CD4-positive, alpha-beta memory T cell (primary cell): ENCODE results near the gene KRT15. TPM values are rescaled to one million over a fixed set of nuclear protein-coding genes. Genes with fewer than 3 reads are reported as not detected.

Experiments used
- CTCF ChIA-PET: fragments of 350-600 bp; sonication (Branson Sonifier 250); formaldehyde crosslinking; loops from one replicate; lab custom pipeline; 2021; ENCODE audit warnings: inconsistent platforms; ENCODE audit not compliant: partially characterized antibody; lab: Charles Lee
- POLR2A ChIA-PET: fragments of 350-600 bp; sonication (Branson Sonifier 250); formaldehyde crosslinking; loops from one replicate; lab custom pipeline; 2021; ENCODE audit not compliant: partially characterized antibody; lab: Charles Lee
- DNase-seq, 5 donors: peaks; one replicate each; pipeline versions ENCODE4 v3.0.0 to v3.0.0-alpha.2; 2020 to 2022; ENCODE audit warnings: mixed read lengths in 1 of 5
- H3K27ac ChIP-seq: one replicate; pipeline ENCODE4 v1.7.0; 2013; ENCODE audit warnings: low read depth, low read length
- H3K27me3 ChIP-seq: 2 replicates; pipeline ENCODE4 v1.7.0; 2013; ENCODE audit warnings: mild to moderate bottlenecking, low read length, moderate library complexity; ENCODE audit not compliant: insufficient read depth
- H3K36me3 ChIP-seq: 2 replicates; pipeline ENCODE4 v1.7.0; 2013; ENCODE audit warnings: mild to moderate bottlenecking, low read length, moderate library complexity; ENCODE audit not compliant: insufficient read depth
- H3K4me1 ChIP-seq: 2 replicates; pipeline ENCODE4 v1.7.0; 2013; ENCODE audit warnings: mild to moderate bottlenecking, low read length, moderate library complexity; ENCODE audit not compliant: insufficient read depth
- H3K4me3 ChIP-seq, 2 donors: one replicate each; pipeline ENCODE4 v1.7.0; 2013; ENCODE audit warnings: low read length in 2 of 2, mild to moderate bottlenecking in 1 of 2
- H3K9me3 ChIP-seq, 2 donors: one replicate each; pipeline ENCODE4 v1.7.0; 2013; ENCODE audit warnings: low read length in 2 of 2, control low read depth in 1 of 2; ENCODE audit not compliant: control insufficient read depth in 1 of 2
- H3K27ac Mint-ChIP-seq, 7 donors: one replicate each; pipeline ENCODE4 v1.8.0; 2020 to 2021; ENCODE audit warnings: mixed read lengths in 7 of 7, mild to moderate bottlenecking in 6 of 7, inconsistent platforms in 3 of 7, moderate library complexity in 3 of 7
- H3K27me3 Mint-ChIP-seq, 2 donors: one replicate each; pipeline ENCODE4 v1.8.0; 2020 to 2021; ENCODE audit warnings: mixed read lengths in 2 of 2
- H3K36me3 Mint-ChIP-seq, 2 donors: one replicate each; pipeline ENCODE4 v1.8.0; 2020 to 2021; ENCODE audit warnings: mixed read lengths in 2 of 2, inconsistent platforms in 1 of 2, mild to moderate bottlenecking in 1 of 2
- H3K4me1 Mint-ChIP-seq, 4 donors: one replicate each; pipeline ENCODE4 v1.8.0; 2020 to 2021; ENCODE audit warnings: mixed read lengths in 4 of 4, mild to moderate bottlenecking in 1 of 4
- H3K4me3 Mint-ChIP-seq, 8 donors: one replicate each; pipeline ENCODE4 v1.8.0; 2020 to 2021; ENCODE audit warnings: mixed read lengths in 8 of 8, mild to moderate bottlenecking in 7 of 8, moderate library complexity in 6 of 8, inconsistent platforms in 3 of 8
- H3K9me3 Mint-ChIP-seq, 8 donors: one replicate each; pipeline ENCODE4 v1.8.0; 2020 to 2021; ENCODE audit warnings: mixed read lengths in 8 of 8, mild to moderate bottlenecking in 5 of 8, inconsistent platforms in 3 of 8, moderate library complexity in 1 of 8
- intact Hi-C: fragments of 100-400 bp; cut with micrococcal nuclease; formaldehyde crosslinking; loops from one replicate; pipeline ENCODE4 v1.15.1; 2023
- polyA plus RNA-seq, 2 donors: library from polyadenylated mRNA; unstranded; fragments of 300-500 nt; fragmentation: Illumina TruSeq; gene quantifications; one replicate each; pipeline ENCODE4 v1.2.3, GENCODE V29; 2021
- total RNA-seq, 2 experiments: library from RNA; stranded (reverse); gene quantifications; one replicate each; pipeline ENCODE4 v1.2.3, GENCODE V29; 2021

Gene KRT15
- not detected for total RNA-seq
- polyA plus RNA-seq, result not detected

DNA sequence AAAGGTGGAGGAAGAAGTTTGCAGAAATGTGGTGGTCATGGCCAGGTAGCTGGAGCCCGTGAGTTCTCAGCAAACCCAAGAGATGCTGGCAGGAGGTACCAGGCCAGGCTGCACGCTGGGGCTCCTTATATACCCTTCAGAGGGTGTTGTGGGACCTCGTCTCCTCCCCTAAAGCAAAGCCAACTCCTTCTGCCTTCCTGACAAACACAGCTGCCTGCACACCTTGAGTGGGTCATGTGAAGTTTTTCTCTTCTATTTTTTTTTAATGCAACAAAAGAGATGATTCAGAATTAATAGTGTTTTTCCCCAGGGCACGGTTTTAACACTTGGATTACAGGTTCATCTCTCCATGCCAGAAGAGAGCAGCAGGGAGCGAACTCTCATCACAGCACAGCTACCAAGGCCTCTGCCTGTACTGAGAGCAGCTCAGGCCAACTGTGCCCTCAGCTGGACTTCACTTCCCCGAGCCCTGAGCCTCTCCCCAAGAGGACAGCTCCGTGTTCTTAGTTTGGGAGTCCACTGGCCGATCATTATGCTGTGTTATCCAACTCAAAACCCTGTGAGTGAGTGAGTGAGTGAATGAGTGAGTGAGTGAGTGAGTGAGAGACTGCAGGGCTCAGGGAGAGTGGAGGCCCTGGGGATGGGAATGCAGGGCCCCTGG, at the start of gene KRT15:
KRT15 (minus strand) TSS at position 102 of the 661 bp plus-strand sequence; CDS start at position 39, 63 bp downstream.
- Mint-ChIP-seq H3K36me3 (no peaks in the 10 kb centered on the region), H3K4me3 (no peak within 1 kb of the TSS), H3K27ac (peak within 1 kb of the TSS in 3 of 7 donors; percentile 27 to 56 (median 44)), H3K4me1 (no peaks in the 10 kb centered on the region), H3K27me3 (peaks cover 2% of the 10 kb centered on the region in 2 donors), H3K9me3 (peaks cover 0 to 1% (median 0%) of the 10 kb centered on the region in 8 donors)
- Histone ChIP-seq H3K4me1 (no peaks in the 10 kb centered on the region), H3K27me3 (no peaks in the 10 kb centered on the region), H3K36me3 (no peaks in the 10 kb centered on the region), H3K9me3 (no peaks in the 10 kb centered on the region), H3K4me3 (no peak within 1 kb of the TSS), H3K27ac (no peak within 1 kb of the TSS)
- intact Hi-C loops, result no loop called here
- DNase-seq, result no peak
- ChIA-PET CTCF (no interaction called here), POLR2A (no interaction called here)

DNA sequence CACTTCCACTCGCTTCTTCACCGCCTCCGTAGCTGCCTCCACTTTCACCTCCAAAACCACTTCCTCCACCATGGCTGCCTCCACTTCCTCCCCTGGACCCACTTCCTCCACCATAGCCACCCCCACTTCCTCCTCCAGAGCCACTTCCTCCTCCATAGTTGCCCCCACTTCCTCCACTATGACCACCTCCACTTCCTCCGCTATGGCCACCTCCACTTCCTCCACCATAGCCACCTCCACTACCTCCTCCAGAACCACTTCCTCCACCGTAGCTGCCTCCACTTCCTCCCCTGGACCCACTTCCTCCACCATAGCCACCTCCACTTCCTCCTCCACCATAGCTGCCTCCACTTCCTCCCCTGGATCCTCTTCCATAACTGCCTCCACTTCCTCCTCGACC, 48.6 kb upstream of the KRT15 start:
- peaks cover 5% of the 10 kb centered on the region for H3K4me1 ChIP-seq
- Mint-ChIP-seq H3K9me3 (peaks cover 0 to 9% (median 7%) of the 10 kb centered on the region in 8 donors), H3K27me3 (peaks cover 4 to 10% of the 10 kb centered on the region in 2 donors), H3K4me1 (peaks cover 3 to 18% (median 11%) of the 10 kb centered on the region in 4 donors), H3K27ac (peak overlapping the region in 5 of 7 donors; percentile 27 to 87 (median 84)), H3K36me3 (no peaks in the 10 kb centered on the region), H3K4me3 (peak overlapping the region in 1 of 8 donors; percentile 15)
- peaks cover 7% of the 10 kb centered on the region for H3K27me3 ChIP-seq
- no peak overlapping the region for H3K4me3 ChIP-seq
- ChIA-PET POLR2A (no interaction called here), CTCF (interaction anchor here (5.6 kb wide), 1 partner anchor 17 kb away, joined by 32 read pairs; no protein-coding TSS in a partner anchor)
- no peak overlapping the region for H3K27ac ChIP-seq
- intact Hi-C loops, result no loop called here
- peak in 2 of 5 donors; percentile 6 to 12 for DNase-seq
- H3K36me3 ChIP-seq, result no peaks in the 10 kb centered on the region
- H3K9me3 ChIP-seq, result peaks cover 0 to 9% of the 10 kb centered on the region in 2 donors

DNA sequence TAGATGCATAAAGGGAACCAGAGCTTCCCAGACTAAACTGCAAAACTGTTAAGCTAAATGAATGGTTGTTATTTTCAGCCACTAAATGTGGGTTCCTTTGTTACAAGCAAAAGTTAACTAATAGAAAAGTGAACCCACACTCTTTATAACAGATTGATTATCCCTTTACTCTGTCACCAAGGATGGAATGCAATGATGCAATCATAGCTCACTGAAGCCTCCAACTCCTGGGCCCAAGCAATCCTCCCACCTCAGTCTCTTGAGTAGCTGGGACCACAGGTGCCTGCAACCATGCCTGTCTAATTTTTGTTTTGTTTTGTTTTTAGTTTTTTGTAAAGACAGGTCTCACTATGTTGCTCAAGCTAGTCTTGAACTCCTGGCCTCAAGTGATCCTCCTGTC, 46.6 kb upstream of the KRT15 start:
- H3K4me3 Mint-ChIP-seq, result no peak overlapping the region

DNA sequence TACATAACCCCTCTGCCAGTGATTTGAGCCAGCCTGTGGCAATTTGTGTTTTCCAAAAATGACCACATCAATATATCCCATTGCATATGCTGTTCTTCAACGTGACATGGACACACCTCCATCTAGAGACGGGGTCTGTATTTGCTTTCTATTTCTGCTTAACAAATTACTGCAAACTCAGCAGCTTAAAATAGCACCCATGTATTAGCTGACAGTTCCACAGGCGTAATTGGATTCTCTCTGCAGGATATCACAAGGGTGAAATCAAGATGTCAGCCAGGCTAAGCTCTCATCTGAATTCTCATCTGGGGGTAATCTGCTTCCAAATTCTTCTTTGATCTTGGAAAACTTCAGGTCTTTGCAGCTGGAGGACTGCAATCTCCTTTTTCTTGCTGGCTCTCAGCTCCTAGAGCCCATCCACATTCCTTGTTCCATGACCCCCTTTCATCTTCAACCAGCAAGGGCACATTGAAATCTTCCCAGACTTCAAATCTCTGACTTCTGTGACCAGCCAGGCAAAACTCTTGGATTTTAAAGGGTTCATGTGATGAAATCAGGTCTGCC, 45.0 kb upstream of the KRT15 start:
- Mint-ChIP-seq H3K9me3 (peaks cover 0 to 9% (median 6%) of the 10 kb centered on the region in 8 donors), H3K4me1 (peaks cover 3 to 16% (median 11%) of the 10 kb centered on the region in 4 donors), H3K36me3 (no peaks in the 10 kb centered on the region), H3K27me3 (peaks cover 18 to 23% of the 10 kb centered on the region in 2 donors), H3K27ac (no peak overlapping the region), H3K4me3 (no peak overlapping the region)
- peaks cover 7% of the 10 kb centered on the region for H3K27me3 ChIP-seq
- DNase-seq, result no peak
- H3K27ac ChIP-seq, result no peak overlapping the region
- H3K36me3 ChIP-seq, result no peaks in the 10 kb centered on the region
- ChIA-PET CTCF (no interaction called here), POLR2A (no interaction called here)
- H3K4me1 ChIP-seq, result peaks cover 5% of the 10 kb centered on the region
- H3K9me3 ChIP-seq, result peaks cover 0 to 9% of the 10 kb centered on the region in 2 donors
- intact Hi-C loops, result no loop called here
- no peak overlapping the region for H3K4me3 ChIP-seq

More for the DNA sequence above, 46.6 kb upstream of the KRT15 start:
- H3K9me3 Mint-ChIP-seq, result peaks cover 0 to 9% (median 7%) of the 10 kb centered on the region in 8 donors
- no peaks in the 10 kb centered on the region for H3K36me3 ChIP-seq
- no peak overlapping the region for H3K27ac Mint-ChIP-seq
- H3K27ac ChIP-seq, result no peak overlapping the region
- H3K27me3 ChIP-seq, result peaks cover 7% of the 10 kb centered on the region
- peaks cover 3 to 18% (median 11%) of the 10 kb centered on the region in 4 donors for H3K4me1 Mint-ChIP-seq
- H3K4me1 ChIP-seq, result peaks cover 5% of the 10 kb centered on the region
- intact Hi-C loops, result no loop called here
- DNase-seq, result no peak
- no peak overlapping the region for H3K4me3 ChIP-seq
- H3K36me3 Mint-ChIP-seq, result no peaks in the 10 kb centered on the region
- ChIA-PET CTCF (interaction anchor here (1.3 to 5.6 kb wide), 2 partner anchors 15 to 98 kb away, joined by 3 to 32 read pairs; no protein-coding TSS in a partner anchor), POLR2A (no interaction called here)
- peaks cover 0 to 9% of the 10 kb centered on the region in 2 donors for H3K9me3 ChIP-seq
- H3K27me3 Mint-ChIP-seq, result peaks cover 13 to 16% of the 10 kb centered on the region in 2 donors

DNA sequence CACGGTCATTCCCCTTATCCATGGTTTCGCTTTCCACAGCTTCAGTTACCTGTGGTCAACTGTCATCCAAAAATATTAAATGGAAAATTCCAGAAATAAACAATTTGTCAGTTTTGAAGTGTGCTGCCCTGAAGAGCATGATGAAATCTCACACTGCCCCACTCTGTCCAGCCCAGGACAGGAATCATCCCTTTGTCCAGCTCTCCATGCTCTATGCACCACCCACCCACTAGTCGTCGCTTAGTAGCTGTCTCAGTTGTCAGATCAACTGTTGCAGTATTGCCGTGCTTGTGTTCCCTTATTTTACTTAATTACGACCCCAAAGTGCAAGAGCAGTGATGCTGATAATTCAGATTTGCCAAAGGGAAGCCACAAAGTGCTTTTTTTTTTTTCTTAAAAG, 42.9 kb upstream of the KRT15 start:
- peaks cover 25 to 32% of the 10 kb centered on the region in 2 donors for H3K27me3 Mint-ChIP-seq
- POLR2A ChIA-PET, result no interaction called here

DNA sequence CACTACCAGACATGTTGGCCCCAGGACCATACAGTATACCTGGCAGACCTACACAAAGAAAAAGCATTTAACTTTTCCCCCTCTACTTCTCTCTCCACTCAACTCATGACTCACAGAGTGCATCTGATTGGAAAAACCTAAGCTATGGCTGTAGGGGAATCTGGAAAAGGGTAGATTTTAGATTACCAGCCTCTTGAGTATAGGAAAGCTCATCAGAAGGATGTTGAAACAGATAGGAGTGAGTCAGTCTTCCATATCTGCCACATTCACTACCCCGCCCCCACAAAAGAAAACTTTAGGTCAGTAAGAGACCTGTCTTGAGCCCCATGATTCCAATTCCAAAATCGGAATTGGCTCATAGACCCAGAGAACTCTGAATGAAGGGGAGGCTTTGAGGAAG, 40.9 kb upstream of the KRT15 start:
- peaks cover 29 to 34% of the 10 kb centered on the region in 2 donors for H3K27me3 Mint-ChIP-seq
- H3K9me3 Mint-ChIP-seq, result no peaks in the 10 kb centered on the region
- DNase-seq, result no peak
- H3K36me3 Mint-ChIP-seq, result no peaks in the 10 kb centered on the region
- Histone ChIP-seq H3K36me3 (no peaks in the 10 kb centered on the region), H3K9me3 (no peaks in the 10 kb centered on the region), H3K4me1 (no peaks in the 10 kb centered on the region), H3K27ac (no peak overlapping the region), H3K4me3 (no peak overlapping the region), H3K27me3 (peaks cover 7% of the 10 kb centered on the region)
- no peaks in the 10 kb centered on the region for H3K4me1 Mint-ChIP-seq
- ChIA-PET POLR2A (no interaction called here), CTCF (interaction anchor here (3.7 kb wide), 1 partner anchor 10 kb away, joined by 42 read pairs; no protein-coding TSS in a partner anchor)
- intact Hi-C loops, result no loop called here
- H3K27ac Mint-ChIP-seq, result peak overlapping the region in 1 of 7 donors; percentile 13
- no peak overlapping the region for H3K4me3 Mint-ChIP-seq

More for the DNA sequence above, 42.9 kb upstream of the KRT15 start:
- no peak for DNase-seq
- Histone ChIP-seq H3K9me3 (no peaks in the 10 kb centered on the region), H3K27me3 (peaks cover 7% of the 10 kb centered on the region), H3K4me3 (no peak overlapping the region), H3K4me1 (no peaks in the 10 kb centered on the region), H3K27ac (no peak overlapping the region), H3K36me3 (no peaks in the 10 kb centered on the region)
- Mint-ChIP-seq H3K27ac (peak overlapping the region in 1 of 7 donors; percentile 26), H3K4me3 (no peak overlapping the region), H3K9me3 (no peaks in the 10 kb centered on the region), H3K4me1 (peaks cover 0 to 6% (median 1%) of the 10 kb centered on the region in 4 donors), H3K36me3 (no peaks in the 10 kb centered on the region)
- intact Hi-C loops, result no loop called here
- CTCF ChIA-PET, result no interaction called here

DNA sequence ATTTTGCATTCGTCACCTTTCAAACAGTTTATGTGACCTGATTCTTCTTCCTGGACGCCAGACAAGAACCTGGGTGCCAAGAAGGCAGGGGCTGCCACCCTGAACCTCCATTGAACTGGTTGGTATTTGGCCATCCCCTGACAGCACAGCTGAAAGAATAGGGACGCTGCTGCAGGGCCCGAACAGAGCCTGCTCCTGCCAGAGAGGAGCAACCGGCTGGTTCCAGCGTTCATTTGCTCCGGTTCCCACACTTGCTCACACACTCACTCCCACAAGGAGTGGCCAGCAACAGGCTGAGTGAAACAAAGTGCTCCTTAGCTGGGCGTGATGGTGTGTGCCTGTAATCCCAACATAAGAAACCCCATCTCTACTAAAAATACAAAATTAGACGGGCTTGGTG, 38.2 kb upstream of the KRT15 start:
- H3K4me3 ChIP-seq, result no peak overlapping the region
- DNase-seq, result no peak
- H3K36me3 Mint-ChIP-seq, result no peaks in the 10 kb centered on the region
- H3K36me3 ChIP-seq, result no peaks in the 10 kb centered on the region
- H3K4me1 ChIP-seq, result no peaks in the 10 kb centered on the region
- no peaks in the 10 kb centered on the region for H3K9me3 ChIP-seq
- ChIA-PET POLR2A (no interaction called here), CTCF (interaction anchor here (3.7 kb wide), 1 partner anchor 7 kb away, joined by 42 read pairs; no protein-coding TSS in a partner anchor)
- H3K9me3 Mint-ChIP-seq, result no peaks in the 10 kb centered on the region
- no peak overlapping the region for H3K27ac ChIP-seq
- H3K4me1 Mint-ChIP-seq, result no peaks in the 10 kb centered on the region
- intact Hi-C loops, result no loop called here
- H3K27me3 Mint-ChIP-seq, result peaks cover 32 to 50% of the 10 kb centered on the region in 2 donors
- H3K27ac Mint-ChIP-seq, result no peak overlapping the region
- H3K4me3 Mint-ChIP-seq, result no peak overlapping the region
- no peaks in the 10 kb centered on the region for H3K27me3 ChIP-seq
